Endothelial cell of umbilical vein (primary cell): Measurements from ENCODE around the gene COMP. TPM values are rescaled to one million over a fixed set of nuclear protein-coding genes. Genes with fewer than 3 reads are reported as not detected.

Source experiments
- BruUV-seq: library from RNA; stranded (reverse); fragments of 400-500 nt; replicated peaks from 2 replicates; lab custom pipeline; 2021; lab: Mats Ljungman, UMichigan
- CTCF ChIA-PET: fragments of 300-600, 350-600 bp; sonication (Branson Sonifier 250); formaldehyde crosslinking; loops from one replicate; lab custom pipeline; 2021; ENCODE audit warnings: antibody characterized with exemption, inconsistent platforms; lab: Charles Lee
- POLR2A ChIA-PET: fragments of 300-600, 350-600 bp; sonication (Branson Sonifier 250); formaldehyde crosslinking; loops from one replicate; lab custom pipeline; 2021; ENCODE audit warnings: antibody characterized with exemption, inconsistent platforms; lab: Charles Lee
- DNase-seq: peaks from one replicate; pipeline ENCODE4 v3.0.0-alpha.2; 2011; ENCODE audit warnings: low read depth, low spot score
- FAIRE-seq: peaks from 2 replicates; lab custom pipeline; 2011; peaks lifted over from hg19 to GRCh38; lab: Jason Lieb, UNC
- H2AFZ ChIP-seq: 2 replicates; pipeline ENCODE4 v1.6.0; 2012; ENCODE audit warnings: low read depth, low read length, control low read depth, inconsistent platforms
- H3K27ac ChIP-seq: 2 replicates; pipeline ENCODE4 v1.5.1; 2011; ENCODE audit warnings: low read depth, mild to moderate bottlenecking, control low read depth, low read length, moderate library complexity; ENCODE audit not compliant: insufficient read depth
- H3K27me3 ChIP-seq, 2 experiments: 2 replicates each; pipeline versions ENCODE4 v1.6.0 to v1.6.1; 2011; ENCODE audit warnings: low read length in 2 of 2, mixed read lengths in 1 of 2; ENCODE audit not compliant: control insufficient read depth in 2 of 2, insufficient read depth in 2 of 2
- H3K36me3 ChIP-seq, 2 experiments: 2 replicates in 1 of 2; 3 replicates in 1 of 2; pipeline ENCODE4 v1.5.1; 2011; ENCODE audit warnings: low read length in 2 of 2, mild to moderate bottlenecking in 1 of 2, moderate library complexity in 1 of 2; ENCODE audit not compliant: control insufficient read depth in 2 of 2, insufficient read depth in 2 of 2; ENCODE audit errors: extremely low read depth in 1 of 2
- H3K4me1 ChIP-seq: 3 replicates; pipeline ENCODE4 v1.5.1; 2011; ENCODE audit warnings: mild to moderate bottlenecking, low read length; ENCODE audit not compliant: control insufficient read depth, insufficient read depth; ENCODE audit errors: extremely low read depth
- H3K4me2 ChIP-seq: 2 replicates; pipeline ENCODE4 v1.6.1; 2011; ENCODE audit warnings: low read length, control low read depth, mixed read lengths; ENCODE audit not compliant: insufficient read depth
- H3K4me3 ChIP-seq, 3 experiments: fragments of 200-600 bp in 1 of 3; sonication (generic), shearing (Covaris generic) in 1 of 3; replicated peaks in 1 of 3; 2 replicates each; pipeline ENCODE4 v1.5.1; 2011 to 2016; ENCODE audit warnings: control low read depth in 3 of 3, low read length in 3 of 3, mild to moderate bottlenecking in 2 of 3, inconsistent platforms in 1 of 3, low read depth in 1 of 3, moderate library complexity in 1 of 3; ENCODE audit not compliant: insufficient read depth in 1 of 3
- H3K79me2 ChIP-seq: 2 replicates; pipeline ENCODE4 v1.6.0; 2012; ENCODE audit warnings: low read length, inconsistent platforms; ENCODE audit not compliant: control insufficient read depth, insufficient read depth
- H3K9ac ChIP-seq: replicated peaks from 2 replicates; pipeline ENCODE3; 2011; ENCODE audit warnings: low read length, control low read depth; ENCODE audit not compliant: insufficient read depth; ENCODE audit errors: extremely low read depth
- H3K9me1 ChIP-seq: replicated peaks from 3 replicates; pipeline ENCODE4 v1.6.0; 2011; ENCODE audit warnings: mild to moderate bottlenecking, low read length; ENCODE audit not compliant: control insufficient read depth, insufficient read depth; ENCODE audit errors: extremely low read depth
- H3K9me3 ChIP-seq: replicated peaks from 2 replicates; pipeline ENCODE4 v1.5.1; 2012; ENCODE audit warnings: low read length, inconsistent platforms; ENCODE audit not compliant: control insufficient read depth, insufficient read depth
- H4K20me1 ChIP-seq: replicated peaks from 2 replicates; pipeline ENCODE3; 2011; ENCODE audit warnings: mild to moderate bottlenecking, low read length; ENCODE audit not compliant: control insufficient read depth, insufficient read depth; ENCODE audit errors: extremely low read depth
- EZH2 ChIP-seq: IDR thresholded peaks from 2 replicates; pipeline ENCODE4 v1.6.1; 2012; ENCODE audit warnings: borderline replicate concordance, low read depth, mild to moderate bottlenecking, moderate library complexity, low read length, inconsistent platforms; ENCODE audit not compliant: severe bottlenecking
- FOS ChIP-seq: IDR thresholded peaks from 2 replicates; pipeline ENCODE4 v1.6.1; 2011; ENCODE audit warnings: mild to moderate bottlenecking, low read length, moderate library complexity, borderline replicate concordance; ENCODE audit not compliant: insufficient read depth
- GATA2 ChIP-seq: IDR thresholded peaks from 2 replicates; pipeline ENCODE4 v1.7.0; 2011; ENCODE audit warnings: low read depth, mild to moderate bottlenecking, moderate library complexity, mixed read lengths, low read length; ENCODE audit not compliant: insufficient read length, insufficient read depth
- JUN ChIP-seq: IDR thresholded peaks from 2 replicates; pipeline ENCODE4 v1.6.1; 2011; ENCODE audit warnings: borderline replicate concordance, low read depth; ENCODE audit not compliant: insufficient read length, insufficient read depth
- MYC ChIP-seq: IDR thresholded peaks from one replicate; pipeline ENCODE4 v1.6.1; 2011; ENCODE audit warnings: mild to moderate bottlenecking, low read depth, low read length
- POLR2A ChIP-seq: IDR thresholded peaks from 2 replicates; pipeline ENCODE4 v1.6.1; 2012; ENCODE audit warnings: low read depth, mild to moderate bottlenecking, control low read depth, low read length
- POLR2AphosphoS5 ChIP-seq: IDR thresholded peaks from 2 replicates; pipeline ENCODE4 v1.6.1; 2012; ENCODE audit warnings: low read depth, mild to moderate bottlenecking, control low read depth, low read length, moderate library complexity; ENCODE audit not compliant: insufficient read depth
- dilution Hi-C: fragments of 300-500 bp; cut with MboI; formaldehyde crosslinking; loops from one replicate; pipeline ENCODE4 v1.15.0; 2019; ENCODE audit warnings: low sequenced_read_pairs; ENCODE audit not compliant: extremely low pct_ligation_motif_present
- intact Hi-C: fragments of 100-400 bp; cut with micrococcal nuclease; formaldehyde crosslinking; loops from one replicate; pipeline ENCODE4 v1.10.0; 2022
- polyA plus RNA-seq, 4 experiments: library from polyadenylated mRNA; depleted of rRNA in 3 of 4; stranded (reverse) in 3 of 4; unstranded in 1 of 4; fragments of >200 nt; gene quantifications; 2 replicates each; pipeline versions ENCODE4 v1.2.1 to v1.2.3, GENCODE V29; 2011 to 2012; ENCODE audit warnings: missing spikeins in 1 of 4
- total RNA-seq: library from RNA; stranded (reverse); gene quantifications from 2 replicates; pipeline ENCODE4 v1.2.3, GENCODE V29; 2021
- TF ChIP-seq, protein P1 (sequence below): IDR thresholded peaks from 2 replicates; pipeline ENCODE4 v1.6.1; 2011; ENCODE audit not compliant: insufficient read depth, insufficient read length
- TF ChIP-seq, protein P2 (sequence below), 2 donors: IDR thresholded peaks; 1 replicate in 1 of 2; 2 replicates in 1 of 2; pipeline ENCODE4 v1.5.1; 2011; ENCODE audit warnings: low read length in 2 of 2, mild to moderate bottlenecking in 2 of 2, moderate library complexity in 2 of 2, control low read depth in 1 of 2, inconsistent platforms in 1 of 2, low read depth in 1 of 2; ENCODE audit not compliant: insufficient read depth in 1 of 2; ENCODE audit errors: extremely low read depth in 1 of 2

COMP gene
- total and polyA plus RNA-seq, 2 donors (not counting 3 experiments of a cell fraction or from before 2014, with no cell fraction given), result not detected

DNA sequence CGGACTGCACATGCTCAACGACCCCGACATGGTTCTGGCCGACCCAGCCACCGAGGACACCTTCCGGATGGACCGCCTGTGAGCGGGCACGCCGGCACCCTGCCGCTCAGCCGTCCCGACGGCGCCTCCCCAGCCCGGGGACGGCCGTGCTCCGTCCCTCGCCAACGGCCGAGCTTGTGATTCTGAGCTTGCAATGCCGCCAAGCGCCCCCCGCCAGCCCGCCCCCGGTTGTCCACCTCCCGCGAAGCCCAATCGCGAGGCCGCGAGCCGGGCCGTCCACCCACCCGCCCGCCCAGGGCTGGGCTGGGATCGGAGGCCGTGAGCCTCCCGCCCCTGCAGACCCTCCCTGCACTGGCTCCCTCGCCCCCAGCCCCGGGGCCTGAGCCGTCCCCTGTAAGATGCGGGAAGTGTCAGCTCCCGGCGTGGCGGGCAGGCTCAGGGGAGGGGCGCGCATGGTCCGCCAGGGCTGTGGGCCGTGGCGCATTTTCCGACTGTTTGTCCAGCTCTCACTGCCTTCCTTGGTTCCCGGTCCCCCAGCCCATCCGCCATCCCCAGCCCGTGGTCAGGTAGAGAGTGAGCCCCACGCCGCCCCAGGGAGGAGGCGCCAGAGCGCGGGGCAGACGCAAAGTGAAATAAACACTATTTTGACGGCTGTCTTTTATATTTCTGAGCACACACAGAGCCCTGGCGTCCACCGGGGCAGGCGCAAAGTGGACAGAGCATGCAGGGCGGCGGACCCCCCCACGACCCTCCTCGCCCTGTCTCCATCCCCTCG is 13.6 kb downstream of the COMP start:
- peaks cover 3 to 10% of the 10 kb centered on the region in 2 experiments for H3K27me3 ChIP-seq
- TF ChIP-seq FOS, result no peak
- TF ChIP-seq GATA2, result no peak
- TF ChIP-seq POLR2A, result no peak
- TF ChIP-seq POLR2AphosphoS5, result no peak
- TF ChIP-seq, protein P1, sequence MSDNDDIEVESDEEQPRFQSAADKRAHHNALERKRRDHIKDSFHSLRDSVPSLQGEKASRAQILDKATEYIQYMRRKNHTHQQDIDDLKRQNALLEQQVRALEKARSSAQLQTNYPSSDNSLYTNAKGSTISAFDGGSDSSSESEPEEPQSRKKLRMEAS, result no peak
- TF ChIP-seq, protein P2, sequence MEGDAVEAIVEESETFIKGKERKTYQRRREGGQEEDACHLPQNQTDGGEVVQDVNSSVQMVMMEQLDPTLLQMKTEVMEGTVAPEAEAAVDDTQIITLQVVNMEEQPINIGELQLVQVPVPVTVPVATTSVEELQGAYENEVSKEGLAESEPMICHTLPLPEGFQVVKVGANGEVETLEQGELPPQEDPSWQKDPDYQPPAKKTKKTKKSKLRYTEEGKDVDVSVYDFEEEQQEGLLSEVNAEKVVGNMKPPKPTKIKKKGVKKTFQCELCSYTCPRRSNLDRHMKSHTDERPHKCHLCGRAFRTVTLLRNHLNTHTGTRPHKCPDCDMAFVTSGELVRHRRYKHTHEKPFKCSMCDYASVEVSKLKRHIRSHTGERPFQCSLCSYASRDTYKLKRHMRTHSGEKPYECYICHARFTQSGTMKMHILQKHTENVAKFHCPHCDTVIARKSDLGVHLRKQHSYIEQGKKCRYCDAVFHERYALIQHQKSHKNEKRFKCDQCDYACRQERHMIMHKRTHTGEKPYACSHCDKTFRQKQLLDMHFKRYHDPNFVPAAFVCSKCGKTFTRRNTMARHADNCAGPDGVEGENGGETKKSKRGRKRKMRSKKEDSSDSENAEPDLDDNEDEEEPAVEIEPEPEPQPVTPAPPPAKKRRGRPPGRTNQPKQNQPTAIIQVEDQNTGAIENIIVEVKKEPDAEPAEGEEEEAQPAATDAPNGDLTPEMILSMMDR (IDR thresholded peaks at IDR 0.05; ENCODE audit: extremely low read depth in 1 of 2, insufficient read depth in 1 of 2, low read depth in 1 of 2, low read length in 2 of 2), result no peak
- no peak for TF ChIP-seq JUN
- TF ChIP-seq EZH2, result no peak
- TF ChIP-seq MYC, result no peak
- ChIA-PET CTCF (interaction anchor here (0.8 to 1.8 kb wide), 2 partner anchors 15 to 70 kb away, joined by 3 to 5 read pairs; no protein-coding TSS in a partner anchor), POLR2A (no interaction called here)
- H3K79me2 ChIP-seq, result no peaks in the 10 kb centered on the region
- H3K4me1 ChIP-seq, result no peaks in the 10 kb centered on the region
- no peak overlapping the region for H3K9ac ChIP-seq
- no TSS peak for BruUV-seq
- no peak overlapping the region for H3K4me3 ChIP-seq
- H2AFZ ChIP-seq, result no peak overlapping the region
- no peaks in the 10 kb centered on the region for H4K20me1 ChIP-seq
- no peak for DNase-seq
- H3K36me3 ChIP-seq, result no peaks in the 10 kb centered on the region
- intact Hi-C loops (no loop called here), dilution Hi-C loops (no loop called here)
- H3K4me2 ChIP-seq, result no peak overlapping the region
- H3K9me1 ChIP-seq, result no peaks in the 10 kb centered on the region
- H3K9me3 ChIP-seq, result no peaks in the 10 kb centered on the region
- H3K27ac ChIP-seq, result no peak overlapping the region
- no peak for FAIRE-seq
